Measurements from ENCODE around the gene ADCY2.

DNA sequence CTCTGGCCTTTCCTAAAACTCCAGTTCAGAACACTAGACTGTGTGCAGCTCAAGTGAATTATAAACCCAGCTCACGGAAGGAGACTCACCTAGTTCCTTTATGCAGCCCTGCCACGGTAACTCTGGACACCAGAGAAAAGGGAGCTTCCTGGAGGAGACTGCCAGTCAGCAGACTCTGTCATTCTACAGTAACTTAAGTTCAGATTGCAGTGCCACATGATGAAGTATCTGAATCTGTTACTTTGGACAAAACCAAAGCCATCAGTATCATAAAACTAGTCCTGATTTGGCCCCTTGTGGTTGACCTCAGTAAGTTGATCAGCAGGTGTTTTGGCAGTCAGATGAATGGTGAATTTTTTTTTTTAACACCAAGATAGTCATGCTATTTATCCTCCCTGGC is 475.7 kb downstream of the ADCY2 start:
- TF ChIP-seq IRF2 (CRISPR knock-in tag; IDR thresholded peaks at IDR 0.05) (no peak), POU5F1 (IDR thresholded peaks at IDR 0.05; ENCODE audit: borderline replicate concordance, low read depth, low read length, partially characterized antibody) (no peak), ZFP36 (IDR thresholded peaks at IDR 0.05; ENCODE audit: low read depth, low read length, partially characterized antibody) (no peak)
- TF ChIP-seq, protein P1, sequence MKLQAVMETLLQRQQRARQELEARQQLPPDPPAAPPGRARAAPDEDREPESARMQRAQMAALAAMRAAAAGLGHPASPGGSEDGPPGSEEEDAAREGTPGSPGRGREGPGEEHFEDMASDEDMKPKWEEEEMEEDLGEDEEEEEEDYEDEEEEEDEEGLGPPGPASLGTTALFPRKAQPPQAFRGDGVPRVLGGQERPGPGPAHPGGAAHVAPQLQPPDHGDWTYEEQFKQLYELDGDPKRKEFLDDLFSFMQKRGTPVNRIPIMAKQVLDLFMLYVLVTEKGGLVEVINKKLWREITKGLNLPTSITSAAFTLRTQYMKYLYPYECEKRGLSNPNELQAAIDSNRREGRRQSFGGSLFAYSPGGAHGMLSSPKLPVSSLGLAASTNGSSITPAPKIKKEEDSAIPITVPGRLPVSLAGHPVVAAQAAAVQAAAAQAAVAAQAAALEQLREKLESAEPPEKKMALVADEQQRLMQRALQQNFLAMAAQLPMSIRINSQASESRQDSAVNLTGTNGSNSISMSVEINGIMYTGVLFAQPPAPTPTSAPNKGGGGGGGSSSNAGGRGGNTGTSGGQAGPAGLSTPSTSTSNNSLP (IDR thresholded peaks at IDR 0.05; ENCODE audit: borderline replicate concordance, low read depth, low read length), result no peak

All from K562 (cell line).